Measurements from ENCODE around the gene DEPDC5.

- no peak for TF ChIP-seq CTCF (IDR thresholded peaks at IDR 0.05; ENCODE audit: control extremely low read depth in 1 of 3, insufficient read depth in 1 of 3, low read depth in 1 of 3, low read length in 3 of 3)
- no peak for TF ChIP-seq EZH2 (IDR thresholded peaks at IDR 0.05; ENCODE audit: low read depth, low read length, severe bottlenecking)
- TF ChIP-seq CHD2 (IDR thresholded peaks at IDR 0.05; ENCODE audit: low read length) = no peak
- TF ChIP-seq EP300 (IDR thresholded peaks at IDR 0.05; ENCODE audit: borderline replicate concordance in 1 of 2, low read depth in 2 of 2, low read length in 2 of 2) = no peak
These were observed 161.8 kb downstream of the DEPDC5 start for GRCh38 chr22:31915586-31915985.
